Measurements from ENCODE around the gene RSBN1L. TPM values are rescaled to one million over a fixed set of nuclear protein-coding genes. Genes with fewer than 3 reads are reported as not detected.

Gene RSBN1L
- total RNA-seq, 1 donor from 2014 or later = 17.2 TPM

DNA sequence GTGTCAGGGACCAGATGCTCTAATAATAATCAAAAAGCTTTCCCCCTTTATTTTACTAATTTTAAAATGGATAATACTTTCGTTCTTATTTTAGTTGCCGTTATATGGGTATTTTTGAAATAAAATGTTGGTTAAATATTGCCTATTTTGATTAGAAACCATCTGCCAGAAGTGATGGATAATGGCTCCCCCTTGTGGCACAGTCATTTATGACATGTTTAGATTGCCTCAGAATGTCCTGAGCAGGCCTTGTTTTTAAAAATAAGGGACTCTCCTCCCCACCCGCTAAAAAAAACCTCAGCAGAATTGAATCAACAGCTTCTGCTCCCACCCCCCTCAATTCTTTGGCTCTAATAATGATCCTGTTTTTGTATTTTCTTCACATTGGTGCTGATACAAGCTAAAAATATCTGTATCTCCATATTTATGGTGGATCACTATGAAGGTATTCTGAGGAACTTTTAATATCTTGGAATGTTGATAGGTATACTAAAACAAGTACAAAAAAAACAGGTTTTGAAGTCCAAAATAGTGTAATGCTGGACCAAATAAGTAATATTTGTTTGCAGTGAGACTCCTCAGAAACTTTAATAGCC lies 63.1 kb downstream of the RSBN1L start:
- H3K4me3 Mint-ChIP-seq (ENCODE audit: unreplicated experiment) = no peak overlapping the region
- H3K27me3 Mint-ChIP-seq (ENCODE audit: unreplicated experiment) = no peaks in the 10 kb centered on the region
- TF ChIP-seq, protein P1, sequence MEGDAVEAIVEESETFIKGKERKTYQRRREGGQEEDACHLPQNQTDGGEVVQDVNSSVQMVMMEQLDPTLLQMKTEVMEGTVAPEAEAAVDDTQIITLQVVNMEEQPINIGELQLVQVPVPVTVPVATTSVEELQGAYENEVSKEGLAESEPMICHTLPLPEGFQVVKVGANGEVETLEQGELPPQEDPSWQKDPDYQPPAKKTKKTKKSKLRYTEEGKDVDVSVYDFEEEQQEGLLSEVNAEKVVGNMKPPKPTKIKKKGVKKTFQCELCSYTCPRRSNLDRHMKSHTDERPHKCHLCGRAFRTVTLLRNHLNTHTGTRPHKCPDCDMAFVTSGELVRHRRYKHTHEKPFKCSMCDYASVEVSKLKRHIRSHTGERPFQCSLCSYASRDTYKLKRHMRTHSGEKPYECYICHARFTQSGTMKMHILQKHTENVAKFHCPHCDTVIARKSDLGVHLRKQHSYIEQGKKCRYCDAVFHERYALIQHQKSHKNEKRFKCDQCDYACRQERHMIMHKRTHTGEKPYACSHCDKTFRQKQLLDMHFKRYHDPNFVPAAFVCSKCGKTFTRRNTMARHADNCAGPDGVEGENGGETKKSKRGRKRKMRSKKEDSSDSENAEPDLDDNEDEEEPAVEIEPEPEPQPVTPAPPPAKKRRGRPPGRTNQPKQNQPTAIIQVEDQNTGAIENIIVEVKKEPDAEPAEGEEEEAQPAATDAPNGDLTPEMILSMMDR (IDR thresholded peaks at IDR 0.05; ENCODE audit: unreplicated experiment) = peak; percentile 88
- H3K4me1 Mint-ChIP-seq (ENCODE audit: unreplicated experiment) = peaks cover 8% of the 10 kb centered on the region
- peak overlapping the region; percentile 20 for H3K27ac Mint-ChIP-seq (ENCODE audit: unreplicated experiment)
- DNase-seq (ENCODE audit: low spot score) = peak; percentile 73
- peaks cover under 1% of the 10 kb centered on the region for H3K36me3 Mint-ChIP-seq (ENCODE audit: low read depth, unreplicated experiment)
- no peaks in the 10 kb centered on the region for H3K9me3 Mint-ChIP-seq (ENCODE audit: unreplicated experiment)

DNA sequence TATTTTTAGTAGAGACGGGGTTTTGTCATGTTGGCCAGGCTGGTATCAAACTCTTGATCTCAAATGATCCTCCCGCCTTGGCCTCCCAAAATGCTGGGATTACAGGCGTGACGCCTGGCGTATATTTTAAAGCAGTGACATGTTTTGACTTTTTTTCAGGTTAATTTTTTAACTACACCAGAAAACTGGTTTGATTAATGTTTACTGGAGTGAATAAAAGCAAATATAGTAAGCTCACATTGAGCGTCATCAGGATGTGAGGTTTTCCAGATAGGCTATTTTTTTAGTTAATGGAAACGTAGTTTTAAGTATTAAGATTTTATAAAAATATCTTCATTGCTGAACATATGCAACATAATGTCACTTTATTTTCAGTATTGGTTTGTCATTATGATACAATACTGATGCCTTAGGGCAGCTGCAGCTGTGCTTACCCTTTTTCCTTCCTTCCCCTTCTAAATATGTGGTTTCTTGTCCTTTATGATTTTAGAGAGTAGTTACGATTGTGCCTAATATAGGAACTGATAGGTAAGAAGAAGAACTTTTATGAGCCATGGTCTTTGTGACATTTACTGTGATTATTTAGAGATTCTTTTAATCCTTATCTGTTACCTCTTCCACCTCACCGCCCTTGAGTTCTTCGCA lies 64.7 kb downstream of the RSBN1L start:
- Mint-ChIP-seq H3K4me3 (ENCODE audit: unreplicated experiment) (no peak overlapping the region), H3K36me3 (ENCODE audit: low read depth, unreplicated experiment) (peaks cover 5% of the 10 kb centered on the region), H3K9me3 (ENCODE audit: unreplicated experiment) (no peaks in the 10 kb centered on the region)

DNA sequence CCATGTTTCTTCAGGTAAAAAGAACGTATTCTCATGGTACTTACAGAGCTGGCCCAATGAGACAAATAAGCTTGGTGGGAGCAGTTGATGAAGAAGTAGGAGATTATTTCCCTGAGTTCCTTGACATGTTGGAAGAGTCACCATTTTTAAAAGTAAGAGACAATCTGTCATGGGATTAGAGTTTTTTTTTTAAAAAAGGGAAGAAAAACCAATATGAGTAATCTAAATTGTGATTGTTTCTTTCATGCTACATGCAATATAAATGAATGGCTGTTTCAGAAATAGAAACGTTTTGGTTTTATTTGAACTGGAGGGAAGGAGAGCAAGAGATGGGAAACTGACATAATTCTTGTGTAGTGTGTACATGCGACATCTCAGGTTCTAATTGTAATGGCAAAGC lies 69.2 kb downstream of the RSBN1L start:
- Mint-ChIP-seq H3K36me3 (ENCODE audit: low read depth, unreplicated experiment) (peaks cover 13% of the 10 kb centered on the region), H3K4me1 (ENCODE audit: unreplicated experiment) (peaks cover 16% of the 10 kb centered on the region), H3K9me3 (ENCODE audit: unreplicated experiment) (no peaks in the 10 kb centered on the region), H3K4me3 (ENCODE audit: unreplicated experiment) (no peak overlapping the region), H3K27ac (ENCODE audit: unreplicated experiment) (peak overlapping the region; percentile 70), H3K27me3 (ENCODE audit: unreplicated experiment) (peaks cover 2% of the 10 kb centered on the region)
- no peak for DNase-seq (ENCODE audit: low spot score)
- TF ChIP-seq, protein P1 (IDR thresholded peaks at IDR 0.05; ENCODE audit: unreplicated experiment) = no peak

More for the DNA sequence above, 64.7 kb downstream of the RSBN1L start:
- TF ChIP-seq, protein P1 (IDR thresholded peaks at IDR 0.05; ENCODE audit: unreplicated experiment) = no peak
- peak overlapping the region; percentile 48 for H3K27ac Mint-ChIP-seq (ENCODE audit: unreplicated experiment)
- peaks cover 13% of the 10 kb centered on the region for H3K4me1 Mint-ChIP-seq (ENCODE audit: unreplicated experiment)
- H3K27me3 Mint-ChIP-seq (ENCODE audit: unreplicated experiment) = no peaks in the 10 kb centered on the region
- no peak for DNase-seq (ENCODE audit: low spot score)

DNA sequence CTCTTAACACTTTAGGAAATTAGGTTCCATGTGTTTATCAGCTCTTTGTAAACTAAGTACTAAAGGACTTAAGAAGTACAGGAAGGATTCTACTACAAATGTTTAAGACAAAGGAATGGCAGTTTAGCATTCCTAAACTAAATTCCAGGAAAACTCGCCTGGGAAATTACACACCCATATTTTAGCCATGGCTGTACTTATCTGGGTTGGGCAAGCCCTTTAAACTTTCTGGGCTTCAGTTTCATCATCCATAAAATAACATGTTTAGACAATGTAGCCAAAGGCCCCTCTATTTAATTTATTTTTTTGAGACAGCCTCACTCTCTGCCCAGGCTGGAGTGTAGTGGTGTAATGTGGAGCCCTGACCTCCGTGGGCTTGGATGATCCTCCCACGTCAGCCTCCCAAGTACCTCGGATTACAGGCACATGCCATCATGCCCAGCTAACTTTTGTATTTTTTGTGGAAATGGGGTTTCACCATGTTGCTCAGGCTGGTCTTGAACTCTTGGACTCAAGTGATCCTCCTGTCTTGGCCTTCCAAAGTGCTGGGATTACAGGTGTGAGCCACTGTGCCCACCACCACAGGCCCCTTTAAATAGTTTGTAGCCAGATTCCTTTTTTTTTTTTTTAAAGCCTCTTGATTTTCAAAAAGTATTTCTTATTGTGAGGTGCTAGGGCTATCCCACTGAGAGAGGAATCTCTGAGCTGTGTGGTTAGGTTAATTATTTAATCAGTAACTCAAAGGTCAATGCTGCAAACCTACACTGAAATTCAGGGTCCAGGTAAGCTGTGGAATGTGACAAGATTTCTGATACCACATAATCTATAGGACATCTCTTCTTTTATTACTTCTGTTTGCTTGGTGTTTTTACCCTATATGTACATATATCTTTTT lies 69.9 kb downstream of the RSBN1L start:
- H3K4me3 Mint-ChIP-seq (ENCODE audit: unreplicated experiment) = no peak overlapping the region
- no peak for DNase-seq (ENCODE audit: low spot score)
- TF ChIP-seq, protein P1 (IDR thresholded peaks at IDR 0.05; ENCODE audit: unreplicated experiment) = no peak
- H3K36me3 Mint-ChIP-seq (ENCODE audit: low read depth, unreplicated experiment) = peaks cover 16% of the 10 kb centered on the region
- peak overlapping the region; percentile 70 for H3K27ac Mint-ChIP-seq (ENCODE audit: unreplicated experiment)
- H3K4me1 Mint-ChIP-seq (ENCODE audit: unreplicated experiment) = peaks cover 15% of the 10 kb centered on the region
- H3K9me3 Mint-ChIP-seq (ENCODE audit: unreplicated experiment) = no peaks in the 10 kb centered on the region
- H3K27me3 Mint-ChIP-seq (ENCODE audit: unreplicated experiment) = peaks cover 2% of the 10 kb centered on the region

Data from endothelial cell (in vitro differentiated cells).